ENCODE results near the gene ITGB6.

GRCh38 chr2:160197587-160197986 lies 2.5 kb downstream of the ITGB6 start:
- TF ChIP-seq POLR2A (IDR thresholded peaks at IDR 0.05; ENCODE audit: low read depth, low read length) (no peak), ELK1 (IDR thresholded peaks at IDR 0.05; ENCODE audit: borderline replicate concordance, low read depth, low read length) (no peak), CTCF (conservative IDR thresholded peaks at IDR 0.05; ENCODE audit: low read depth, low read length) (no peak), CHD1 (IDR thresholded peaks at IDR 0.05; ENCODE audit: low read depth, low read length) (no peak), BHLHE40 (IDR thresholded peaks at IDR 0.05; ENCODE audit: low read depth, low read length) (no peak), RFX5 (IDR thresholded peaks at IDR 0.05; ENCODE audit: low read depth, low read length) (no peak), CEBPB (IDR thresholded peaks at IDR 0.05; ENCODE audit: low read depth, low read length) (no peak), USF2 (IDR thresholded peaks at IDR 0.05; ENCODE audit: low read depth, low read length) (no peak), MXI1 (IDR thresholded peaks at IDR 0.05; ENCODE audit: borderline replicate concordance, low read depth, low read length) (no peak), RAD21 (IDR thresholded peaks at IDR 0.05; ENCODE audit: low read length) (no peak), MAZ (IDR thresholded peaks at IDR 0.05; ENCODE audit: borderline replicate concordance, low read depth, low read length) (no peak), SMC3 (IDR thresholded peaks at IDR 0.05; ENCODE audit: low read depth, low read length) (no peak), MAFK (IDR thresholded peaks at IDR 0.05; ENCODE audit: low read depth, low read length) (no peak), RCOR1 (IDR thresholded peaks at IDR 0.05; ENCODE audit: insufficient replicate concordance, low read length) (no peak)
